Prostate gland (tissue), 2 donors: ENCODE measurements around the gene ELOVL3. TPM values are rescaled to one million over a fixed set of nuclear protein-coding genes. Genes with fewer than 3 reads are reported as not detected.

Experiments
- DNase-seq: peaks from one replicate; pipeline ENCODE4 v3.0.0-alpha.2; 2019; ENCODE audit warnings: low spot score
- H3K27ac ChIP-seq, 2 donors: fragments of 200-600 bp; sonication (generic); 2 replicates each; pipeline ENCODE4 v1.5.1; 2017 to 2019
- H3K27me3 ChIP-seq: fragments of 200-600 bp; sonication (generic); replicated peaks from 2 replicates; pipeline ENCODE4 v1.5.1; 2019; ENCODE audit not compliant: insufficient read depth
- H3K36me3 ChIP-seq, 2 donors: fragments of 200-600 bp; sonication (generic); 1 replicate in 1 of 2; 2 replicates in 1 of 2; pipeline versions ENCODE4 v1.5.1 to v1.8.1; 2017 to 2019
- H3K4me1 ChIP-seq: fragments of 200-600 bp; sonication (generic); replicated peaks from 2 replicates; pipeline ENCODE4 v1.5.1; 2019
- H3K4me3 ChIP-seq, 2 donors: fragments of 200-600 bp; sonication (generic); 2 replicates each; pipeline ENCODE4 v1.5.1; 2017 to 2019
- H3K9me3 ChIP-seq: fragments of 200-600 bp; sonication (generic); 2 replicates; pipeline ENCODE4 v1.5.1; 2017
- CTCF ChIP-seq, 4 experiments: fragments of 200-600 bp in 2 of 4; fragments of 450-650 bp in 2 of 4; sonication (generic) in 2 of 4; IDR thresholded peaks; 1 replicate in 3 of 4; 2 replicates in 1 of 4; pipeline ENCODE4 v1.5.1; 2016 to 2019; ENCODE audit warnings: antibody characterized with exemption in 4 of 4, mild to moderate bottlenecking in 2 of 4, moderate library complexity in 2 of 4
- POLR2A ChIP-seq: fragments of 450-650 bp; IDR thresholded peaks from one replicate; pipeline ENCODE4 v1.6.1; 2016; ENCODE audit warnings: antibody characterized with exemption, mild to moderate bottlenecking
- POLR2AphosphoS5 ChIP-seq: sonication (generic); formaldehyde crosslinking; IDR thresholded peaks from one replicate; pipeline ENCODE4 v1.6.1; 2017; ENCODE audit warnings: antibody characterized with exemption
- WGBS: methylation state at CpG from one replicate; pipeline ENCODE4 v1.1.5; 2018; 5-methylcytosine and 5-hydroxymethylcytosine counted together
- intact Hi-C: fragments of 100-400 bp; cut with DNase I; formaldehyde crosslinking; loops from one replicate; pipeline ENCODE4 v1.14.2; 2022
- total RNA-seq, 2 donors: library from RNA; depleted of rRNA; stranded (reverse); fragments of >200 nt; gene quantifications; one replicate each; pipeline ENCODE4 v1.1.0, GENCODE V29; 2016

ELOVL3 gene
- total RNA-seq, 2 donors from 2014 or later = 4.4 TPM; not detected in 1

- TF ChIP-seq POLR2AphosphoS5 (no peak), CTCF (IDR thresholded peaks at IDR 0.05) (no peak), POLR2A (no peak)
- no peak overlapping the region for H3K4me3 ChIP-seq
- H3K36me3 ChIP-seq = no peaks in the 10 kb centered on the region
- intact Hi-C loops = no loop called here
- H3K9me3 ChIP-seq = no peaks in the 10 kb centered on the region
- no peak for DNase-seq
- WGBS = 18% methylated on average over 1 of the region's 1 CpG
- no peak overlapping the region for H3K27ac ChIP-seq
- no peaks in the 10 kb centered on the region for H3K27me3 ChIP-seq
- H3K4me1 ChIP-seq = no peaks in the 10 kb centered on the region
Measured at GRCh38 chr10:102254426-102254825, 28.3 kb downstream of the ELOVL3 start.

GRCh38 chr10:102255404-102255803 lies 29.3 kb downstream of the ELOVL3 start:
- Histone ChIP-seq H3K4me3 (no peak overlapping the region), H3K36me3 (no peaks in the 10 kb centered on the region), H3K27me3 (no peaks in the 10 kb centered on the region), H3K9me3 (no peaks in the 10 kb centered on the region), H3K4me1 (no peaks in the 10 kb centered on the region), H3K27ac (no peak overlapping the region)
- intact Hi-C loops = no loop called here
- no peak for DNase-seq
- WGBS = 94% methylated on average over 2 of the region's 2 CpGs
- TF ChIP-seq CTCF (IDR thresholded peaks at IDR 0.05) (no peak), POLR2A (no peak), POLR2AphosphoS5 (no peak)

GRCh38 chr10:102261196-102261595 lies 35.1 kb downstream of the ELOVL3 start:
- Histone ChIP-seq H3K36me3 (no peaks in the 10 kb centered on the region), H3K27me3 (no peaks in the 10 kb centered on the region), H3K4me3 (no peak overlapping the region), H3K27ac (no peak overlapping the region), H3K4me1 (no peaks in the 10 kb centered on the region), H3K9me3 (no peaks in the 10 kb centered on the region)
- TF ChIP-seq CTCF (IDR thresholded peaks at IDR 0.05) (no peak), POLR2AphosphoS5 (no peak), POLR2A (no peak)
- intact Hi-C loops = no loop called here
- no peak for DNase-seq

GRCh38 chr10:102261842-102262241 lies 35.7 kb downstream of the ELOVL3 start:
- TF ChIP-seq POLR2AphosphoS5 (no peak), POLR2A (no peak), CTCF (IDR thresholded peaks at IDR 0.05) (no peak)
- no peaks in the 10 kb centered on the region for H3K36me3 ChIP-seq
- intact Hi-C loops = no loop called here
- H3K27me3 ChIP-seq = no peaks in the 10 kb centered on the region
- DNase-seq = no peak
- WGBS = 75% methylated on average over 6 of the region's 6 CpGs
- no peak overlapping the region for H3K27ac ChIP-seq
- no peak overlapping the region for H3K4me3 ChIP-seq
- H3K4me1 ChIP-seq = no peaks in the 10 kb centered on the region
- H3K9me3 ChIP-seq = no peaks in the 10 kb centered on the region

GRCh38 chr10:102262744-102263370 lies 36.8 kb downstream of the ELOVL3 start:
- no peaks in the 10 kb centered on the region for H3K9me3 ChIP-seq
- intact Hi-C loops = no loop called here
- H3K4me1 ChIP-seq = no peaks in the 10 kb centered on the region
- no peaks in the 10 kb centered on the region for H3K36me3 ChIP-seq
- DNase-seq = no peak
- no peak overlapping the region for H3K27ac ChIP-seq
- TF ChIP-seq CTCF (IDR thresholded peaks at IDR 0.05) = no peak
- TF ChIP-seq POLR2A = no peak
- no peak for TF ChIP-seq POLR2AphosphoS5
- 71% methylated on average over 4 of the region's 4 CpGs for WGBS
- no peak overlapping the region for H3K4me3 ChIP-seq
- H3K27me3 ChIP-seq = no peaks in the 10 kb centered on the region
